H54 (cell line): Measurements from ENCODE around the gene ANKLE1.

Source experiments
- DNase-seq: peaks from one replicate; pipeline ENCODE4 v3.0.0; 2011; ENCODE audit warnings: low spot score, mixed read lengths; ENCODE audit not compliant: insufficient read length
- FAIRE-seq: peaks from 3 replicates; lab custom pipeline; 2011; peaks lifted over from hg19 to GRCh38; lab: Jason Lieb, UNC
- POLR2A ChIP-seq: IDR thresholded peaks from 2 replicates; pipeline ENCODE4 v1.6.1; 2011; ENCODE audit warnings: low read depth, mild to moderate bottlenecking, low read length

Gene ANKLE1

DNA sequence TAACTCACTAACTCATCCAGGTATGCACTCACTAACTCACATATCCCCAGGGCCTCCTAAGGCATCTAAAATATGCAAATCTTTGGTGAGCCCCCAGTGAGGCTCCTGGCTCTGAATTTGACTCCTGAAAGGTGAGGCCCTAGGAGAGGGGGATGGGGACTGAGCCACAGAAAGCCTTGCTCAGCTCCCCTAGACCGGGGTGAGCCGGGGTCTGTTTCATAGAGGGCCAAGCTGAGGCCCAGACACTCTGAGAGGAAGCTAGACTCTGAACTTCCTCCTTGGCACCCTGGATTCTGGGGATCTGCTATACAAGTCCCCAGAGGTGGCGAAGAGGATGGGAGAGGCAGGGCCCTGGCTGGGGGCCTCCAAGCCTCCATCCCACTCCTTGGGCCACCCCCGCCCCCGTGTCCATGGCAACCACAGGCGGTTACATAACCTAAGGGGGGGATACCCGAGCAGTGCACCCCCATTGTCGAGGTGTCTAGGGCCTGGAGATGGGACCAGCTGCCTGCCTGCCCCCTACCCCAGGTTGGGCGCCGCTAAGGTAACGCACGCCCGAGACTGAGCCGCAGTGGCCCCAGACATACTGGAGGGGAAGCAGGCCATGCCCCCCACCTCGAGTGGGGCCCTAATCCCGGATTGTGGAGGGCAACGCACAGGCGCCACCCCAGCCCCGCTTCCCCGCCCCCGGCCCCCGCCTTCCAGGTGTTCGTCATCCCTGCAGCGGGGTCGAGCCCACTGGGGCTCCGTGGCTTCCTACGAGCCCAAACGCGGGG is 20.9 kb downstream of the ANKLE1 start:
- DNase-seq (no peak), FAIRE-seq (no peak)
- TF ChIP-seq POLR2A: no peak

DNA sequence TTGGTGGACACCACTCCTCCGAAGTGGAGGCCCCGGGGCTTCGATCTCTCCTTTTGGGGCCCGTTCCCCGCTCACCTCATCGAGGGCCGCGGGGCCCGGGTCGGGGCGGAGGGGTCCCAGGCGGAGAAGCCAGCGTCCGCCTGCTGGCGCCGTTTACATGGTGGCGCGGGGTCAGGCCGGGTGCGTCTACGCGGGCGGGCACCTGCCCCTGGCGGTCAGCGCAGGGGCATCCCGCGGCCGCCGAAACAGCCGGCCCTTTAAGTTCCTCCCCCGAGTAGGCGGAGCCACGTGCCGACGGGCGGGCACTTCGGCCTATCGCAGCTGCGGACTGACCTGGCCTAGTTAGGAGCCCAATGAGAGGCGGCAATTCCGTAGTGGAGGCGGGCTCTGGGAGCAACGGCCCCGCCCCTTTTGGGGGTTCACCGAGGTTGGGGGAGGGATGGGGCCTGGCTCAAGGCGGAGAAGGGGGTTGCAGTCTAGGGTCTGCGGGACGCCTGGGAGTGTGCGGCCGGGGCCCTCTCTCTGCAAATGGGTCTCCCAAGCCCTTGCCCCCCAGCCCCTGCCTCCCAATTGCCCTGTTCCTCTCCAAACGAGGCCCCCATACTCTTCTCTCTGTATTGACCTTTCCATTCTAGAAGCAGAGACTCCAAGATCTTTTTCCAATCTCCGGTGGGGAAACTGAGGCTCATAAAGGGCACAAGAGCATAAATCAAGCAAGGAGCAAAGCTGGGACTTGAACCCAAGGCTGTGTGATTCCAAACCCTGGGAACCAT is 21.7 kb downstream of the ANKLE1 start, which contains the start of gene ABHD8:
Gene ABHD8 (minus strand): TSS at position 259 of the 773 bp plus-strand sequence. CDS start 1,809 bp downstream, outside the sequence.
- FAIRE-seq (peak; percentile 86), DNase-seq (peak; percentile 92)
- TF ChIP-seq POLR2A: 0 out of 2 replicates have a peak, but pooled peaks have one; percentile 47

GRCh38 chr19:17303940-17304267 is 22.2 kb downstream of the ANKLE1 start:
- DNase-seq (no peak), FAIRE-seq (no peak)
- no peak for TF ChIP-seq POLR2A

GRCh38 chr19:17304386-17305215 is 22.9 kb downstream of the ANKLE1 start:
- FAIRE-seq: no peak

DNA sequence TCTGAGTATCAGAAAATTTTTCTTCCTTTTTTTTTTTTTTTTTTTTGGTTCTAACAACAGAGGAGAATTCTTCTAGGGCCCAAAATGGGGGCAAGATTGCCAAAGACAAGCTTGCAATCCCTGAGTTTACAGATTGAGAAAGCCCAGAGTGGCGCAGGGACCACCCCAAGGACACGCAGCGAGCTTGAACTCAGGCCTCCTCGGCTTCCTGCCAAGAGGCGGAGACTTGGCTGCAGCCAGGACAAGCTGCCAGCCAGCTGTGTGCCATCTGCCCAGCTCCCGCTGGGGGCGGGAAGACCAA is 23.5 kb downstream of the ANKLE1 start:
- FAIRE-seq: peak; percentile 88
- TF ChIP-seq POLR2A: no peak

More at GRCh38 chr19:17304386-17305215, 22.9 kb downstream of the ANKLE1 start:
- no peak for TF ChIP-seq POLR2A
- no peak for DNase-seq

DNA sequence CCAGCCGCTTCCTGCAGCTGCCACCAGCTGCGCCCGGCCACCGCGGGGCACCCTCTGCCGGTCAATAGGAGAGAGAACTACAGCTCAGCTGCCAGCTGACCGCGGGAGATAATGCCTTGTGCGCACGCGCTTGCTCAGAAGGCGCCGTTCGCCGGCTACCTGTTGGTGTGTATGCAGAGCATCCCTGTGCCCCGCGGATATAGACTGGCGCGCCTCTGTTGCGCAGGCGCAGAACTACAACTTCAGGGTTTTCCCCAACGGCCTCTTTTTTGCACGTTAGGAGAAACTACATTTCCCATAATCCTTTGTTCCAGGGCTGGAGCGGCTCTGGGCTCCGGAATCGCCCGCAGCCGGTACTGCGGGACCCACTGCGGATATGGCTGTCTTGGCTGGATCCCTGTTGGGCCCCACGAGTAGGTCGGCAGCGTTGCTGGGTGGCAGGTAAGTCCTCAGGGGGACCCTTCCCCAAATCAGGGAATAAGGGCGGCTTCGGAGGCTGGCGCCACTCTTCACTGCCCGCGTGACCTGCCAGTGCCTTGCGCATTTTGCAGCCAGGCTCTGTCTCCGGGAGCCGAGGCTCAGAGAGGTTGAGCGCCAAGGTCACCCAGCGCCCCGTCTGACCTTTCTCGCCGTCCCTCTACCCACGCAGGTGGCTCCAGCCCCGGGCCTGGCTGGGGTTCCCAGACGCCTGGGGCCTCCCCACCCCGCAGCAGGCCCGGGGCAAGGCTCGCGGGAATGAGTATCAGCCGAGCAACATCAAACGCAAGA is 24.0 kb downstream of the ANKLE1 start, which contains the start of gene MRPL34:
Gene MRPL34 (plus strand): TSS at position 356 of the 768 bp plus-strand sequence. CDS start 21 bp downstream, at position 377.
- no peak for FAIRE-seq
- peak; percentile 93 for DNase-seq

More for the DNA sequence above, 23.5 kb downstream of the ANKLE1 start:
- DNase-seq: no peak

DNA sequence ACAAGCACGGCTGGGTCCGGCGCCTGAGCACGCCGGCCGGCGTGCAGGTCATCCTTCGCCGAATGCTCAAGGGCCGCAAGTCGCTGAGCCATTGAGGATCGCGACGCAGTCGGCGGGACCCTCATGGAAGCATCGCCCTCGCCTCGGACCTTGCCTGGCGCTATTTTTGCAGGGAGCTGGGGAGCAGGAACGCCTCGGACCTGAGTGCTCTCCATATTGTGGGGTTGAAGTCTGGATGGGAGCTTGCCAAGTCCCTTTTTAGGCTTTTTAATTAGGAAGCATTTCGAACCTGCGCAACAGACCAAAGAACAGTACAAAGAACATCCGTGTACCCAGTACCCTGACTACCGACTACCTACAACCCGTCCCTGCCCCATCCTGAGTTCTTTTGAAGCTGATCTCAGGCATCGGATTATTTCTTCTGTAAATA is 24.6 kb downstream of the ANKLE1 start:
- no peak for DNase-seq
- FAIRE-seq: no peak
- no peak for TF ChIP-seq POLR2A

More for the DNA sequence above, 24.0 kb downstream of the ANKLE1 start, which contains the start of gene MRPL34:
- peak; percentile 49; the same call in 1 of the 2 replicates for TF ChIP-seq POLR2A

DNA sequence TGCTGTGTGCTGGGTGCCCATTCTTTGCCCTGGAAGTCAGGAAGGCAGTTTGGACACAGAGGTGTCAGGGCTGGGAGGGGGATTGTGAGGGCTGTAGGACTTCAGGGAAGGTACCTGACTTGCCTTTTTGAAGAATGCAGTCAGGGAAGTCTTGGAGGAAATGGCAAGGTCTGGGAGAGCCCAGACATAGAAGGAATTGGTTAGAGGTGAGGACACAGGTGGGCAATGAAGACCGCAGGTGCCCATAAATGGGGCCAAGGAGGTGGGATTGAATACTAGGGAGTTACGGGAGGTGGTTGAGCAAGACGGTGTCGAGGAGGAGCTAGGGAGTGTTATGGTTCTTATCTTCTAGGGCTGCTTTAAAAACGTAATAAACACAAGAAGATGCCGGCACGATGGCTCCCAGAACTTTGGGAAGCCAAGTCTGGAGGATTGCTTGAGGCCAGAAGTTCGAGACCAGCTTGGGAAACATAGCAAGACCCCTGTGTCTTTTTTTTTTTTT is 26.2 kb downstream of the ANKLE1 start:
- FAIRE-seq: no peak
- no peak for DNase-seq
- no peak for TF ChIP-seq POLR2A

DNA sequence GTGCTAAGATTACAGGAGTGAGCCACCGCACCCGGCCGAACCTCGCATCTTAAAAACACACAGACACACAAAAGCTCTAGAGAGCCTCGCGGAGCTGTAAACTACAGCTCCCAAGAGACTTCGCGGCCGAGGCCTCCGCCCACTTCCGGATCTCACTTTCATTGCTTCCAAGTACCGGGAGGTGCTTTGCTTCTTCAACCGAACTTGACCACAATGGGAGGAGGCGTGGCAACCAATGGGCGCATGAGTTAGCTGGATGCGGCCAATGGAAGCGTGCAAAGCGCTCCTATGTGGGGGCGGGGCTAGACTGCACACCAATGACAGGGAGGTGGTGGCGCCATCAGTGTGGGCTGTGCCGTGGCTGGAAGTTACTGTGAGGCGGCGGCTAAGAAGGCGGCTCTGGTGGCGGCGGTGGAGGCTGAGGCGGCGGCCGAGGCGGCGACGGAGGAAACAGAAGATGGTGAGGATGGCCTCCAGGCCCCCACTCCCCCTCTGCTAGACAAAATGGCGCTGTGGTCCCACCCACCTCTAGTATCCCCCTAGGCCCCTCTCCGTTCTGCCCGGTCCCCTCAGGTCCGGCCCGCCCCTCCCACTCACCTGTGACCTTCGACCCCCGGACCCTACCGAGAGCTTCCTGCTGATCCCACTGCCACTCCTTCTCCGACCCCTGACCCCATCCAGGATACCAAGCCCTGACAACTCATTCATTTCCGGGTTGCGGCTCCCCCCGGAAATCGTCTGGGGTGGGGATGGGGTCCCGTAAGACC is 27.7 kb downstream of the ANKLE1 start, which contains the start of gene DDA1:
Gene DDA1 (plus strand): TSS at position 366 of the 767 bp plus-strand sequence. CDS start 92 bp downstream, at position 458.
- peak; percentile 92 for DNase-seq
- FAIRE-seq: peak; percentile 36
- TF ChIP-seq POLR2A: peak; percentile 66

DNA sequence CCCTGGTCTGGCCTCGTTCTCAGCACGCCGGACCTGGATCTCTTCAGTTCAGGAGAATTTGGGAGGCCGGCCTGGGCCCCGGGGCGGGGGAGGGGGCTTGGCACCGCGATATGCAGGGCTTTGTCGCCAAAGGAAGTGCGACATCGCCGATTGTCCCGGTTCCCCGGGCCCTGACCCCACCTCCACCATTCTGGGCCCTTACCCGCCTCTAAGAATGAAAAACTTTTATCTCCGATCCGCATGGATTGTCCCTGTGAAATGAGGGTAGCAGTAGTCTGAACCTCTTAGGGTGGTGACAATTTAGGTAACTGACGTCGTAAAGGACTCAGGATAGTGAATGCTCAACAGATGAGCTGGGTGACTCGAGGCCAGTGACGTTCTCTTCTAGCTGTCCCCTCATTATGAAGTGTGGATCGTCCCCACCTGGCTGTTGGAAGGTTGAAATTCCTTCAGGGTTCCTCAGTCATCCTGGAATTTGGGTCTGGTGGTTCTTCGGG is 28.3 kb downstream of the ANKLE1 start:
- TF ChIP-seq POLR2A: no peak
- DNase-seq: no peak
- no peak for FAIRE-seq

GRCh38 chr19:17311455-17312188 is 29.9 kb downstream of the ANKLE1 start:
- FAIRE-seq: peak; percentile 6
- peak; percentile 81 for DNase-seq
- TF ChIP-seq POLR2A: no peak
